ENCODE results near the gene NTMT1. TPM values are rescaled to one million over a fixed set of nuclear protein-coding genes. Genes with fewer than 3 reads are reported as not detected.
"Not testable (repeated sequence)": the region's sequence is repeated elsewhere in the genome, so short reads cannot be mapped to it uniquely, and the experiment has no call there.

The NTMT1 gene
- 45.1 TPM for total RNA-seq

GRCh38 chr9:129626079-129626624 is at the start of gene NTMT1:
Gene NTMT1, plus strand, starts transcription at chr9:129626163. Its CDS starts 6,541 bp downstream, at chr9:129632704.
- DNase-seq (ENCODE audit: low spot score), result peak; percentile 89

GRCh38 chr9:129576546-129577543 is 49.1 kb upstream of the NTMT1 start:
- DNase-seq (ENCODE audit: low spot score), result no peak

- DNase-seq (ENCODE audit: low spot score), result no peak
These were observed 46.7 kb upstream of the NTMT1 start for GRCh38 chr9:129579294-129579693.

GRCh38 chr9:129580211-129580915 is 45.6 kb upstream of the NTMT1 start:
- no peak for DNase-seq (ENCODE audit: low spot score)

GRCh38 chr9:129581505-129582189 is 44.3 kb upstream of the NTMT1 start:
- no peak for DNase-seq (ENCODE audit: low spot score)

- no peak for DNase-seq (ENCODE audit: low spot score)
These were observed 43.1 kb upstream of the NTMT1 start for GRCh38 chr9:129582855-129583254.

- no peak for DNase-seq (ENCODE audit: low spot score)
These were observed 42.5 kb upstream of the NTMT1 start for GRCh38 chr9:129583308-129584038.

- peak; percentile 81 for DNase-seq (ENCODE audit: low spot score)
These were observed 41.8 kb upstream of the NTMT1 start for GRCh38 chr9:129584136-129584535.

GRCh38 chr9:129585352-129585751 is 40.6 kb upstream of the NTMT1 start:
- DNase-seq (ENCODE audit: low spot score), result no peak

- no peak for DNase-seq (ENCODE audit: low spot score)
These were observed 39.7 kb upstream of the NTMT1 start for GRCh38 chr9:129586245-129586644.

- DNase-seq (ENCODE audit: low spot score), result no peak
These were observed 39.3 kb upstream of the NTMT1 start for GRCh38 chr9:129586685-129587084.

- DNase-seq (ENCODE audit: low spot score), result no peak
These were observed 38.3 kb upstream of the NTMT1 start for GRCh38 chr9:129587487-129588262.

- DNase-seq (ENCODE audit: low spot score), result no peak
These were observed 35.5 kb upstream of the NTMT1 start for GRCh38 chr9:129590466-129590865.

- DNase-seq (ENCODE audit: low spot score), result no peak
These were observed 34.0 kb upstream of the NTMT1 start for GRCh38 chr9:129591916-129592315.

GRCh38 chr9:129592790-129593189 is 33.2 kb upstream of the NTMT1 start:
- not testable (repeated sequence) for DNase-seq (ENCODE audit: low spot score)

- DNase-seq (ENCODE audit: low spot score), result no peak
These were observed 31.3 kb upstream of the NTMT1 start for GRCh38 chr9:129594632-129595031.

GRCh38 chr9:129595311-129595741 is 30.6 kb upstream of the NTMT1 start:
- DNase-seq (ENCODE audit: low spot score), result no peak

- no peak for DNase-seq (ENCODE audit: low spot score)
These were observed 29.9 kb upstream of the NTMT1 start for GRCh38 chr9:129595903-129596540.

- DNase-seq (ENCODE audit: low spot score), result peak; percentile 58
These were observed 29.2 kb upstream of the NTMT1 start for GRCh38 chr9:129596541-129597331.

Measured in mucosa of gallbladder (tissue), 1 donor.